Measurements from ENCODE around the gene RALGPS2. TPM values are rescaled to one million over a fixed set of nuclear protein-coding genes. Genes with fewer than 3 reads are reported as not detected.
A peak's percentile ranks its signal among the peaks of the same experiment; 100 is the strongest.

The RALGPS2 gene
- total and polyA plus RNA-seq, 9 of the 15 experiments (the other 6 are each of a cell fraction or from before 2014, with no cell fraction given): 0.28 to 6.5 (median 2.6) TPM

- TF ChIP-seq, protein P1, sequence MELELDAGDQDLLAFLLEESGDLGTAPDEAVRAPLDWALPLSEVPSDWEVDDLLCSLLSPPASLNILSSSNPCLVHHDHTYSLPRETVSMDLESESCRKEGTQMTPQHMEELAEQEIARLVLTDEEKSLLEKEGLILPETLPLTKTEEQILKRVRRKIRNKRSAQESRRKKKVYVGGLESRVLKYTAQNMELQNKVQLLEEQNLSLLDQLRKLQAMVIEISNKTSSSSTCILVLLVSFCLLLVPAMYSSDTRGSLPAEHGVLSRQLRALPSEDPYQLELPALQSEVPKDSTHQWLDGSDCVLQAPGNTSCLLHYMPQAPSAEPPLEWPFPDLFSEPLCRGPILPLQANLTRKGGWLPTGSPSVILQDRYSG (tag; conservative IDR thresholded peaks at IDR 0.05; ENCODE audit: low read depth): no peak
- no peak for TF ChIP-seq CSDE1 (IDR thresholded peaks at IDR 0.05)
- no peak for TF ChIP-seq HEY1 (CRISPR knock-in tag; IDR thresholded peaks at IDR 0.05; ENCODE audit: borderline replicate concordance)
- TF ChIP-seq, protein P2, sequence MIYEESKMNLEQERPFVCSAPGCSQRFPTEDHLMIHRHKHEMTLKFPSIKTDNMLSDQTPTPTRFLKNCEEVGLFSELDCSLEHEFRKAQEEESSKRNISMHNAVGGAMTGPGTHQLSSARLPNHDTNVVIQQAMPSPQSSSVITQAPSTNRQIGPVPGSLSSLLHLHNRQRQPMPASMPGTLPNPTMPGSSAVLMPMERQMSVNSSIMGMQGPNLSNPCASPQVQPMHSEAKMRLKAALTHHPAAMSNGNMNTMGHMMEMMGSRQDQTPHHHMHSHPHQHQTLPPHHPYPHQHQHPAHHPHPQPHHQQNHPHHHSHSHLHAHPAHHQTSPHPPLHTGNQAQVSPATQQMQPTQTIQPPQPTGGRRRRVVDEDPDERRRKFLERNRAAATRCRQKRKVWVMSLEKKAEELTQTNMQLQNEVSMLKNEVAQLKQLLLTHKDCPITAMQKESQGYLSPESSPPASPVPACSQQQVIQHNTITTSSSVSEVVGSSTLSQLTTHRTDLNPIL (CRISPR knock-in tag; IDR thresholded peaks at IDR 0.05): no peak
- TF ChIP-seq SIX5 (IDR thresholded peaks at IDR 0.05; ENCODE audit: borderline replicate concordance in 1 of 2, insufficient read depth in 1 of 2, low read depth in 1 of 2, low read length in 2 of 2): no peak
- TF ChIP-seq CREB1 (IDR thresholded peaks at IDR 0.05): 0 out of 2 replicates have a peak, but pooled peaks have one; percentile 30
- TF ChIP-seq CREB1 (CRISPR knock-in tag; IDR thresholded peaks at IDR 0.05): no peak
- TF ChIP-seq ZEB2 (IDR thresholded peaks at IDR 0.05): no peak
- TF ChIP-seq THAP12 (CRISPR knock-in tag; IDR thresholded peaks at IDR 0.05): no peak
- no peak for TF ChIP-seq HDAC3 (IDR thresholded peaks at IDR 0.05; ENCODE audit: borderline replicate concordance, partially characterized antibody)
- no peak for TF ChIP-seq MAFF (IDR thresholded peaks at IDR 0.05; ENCODE audit: low read length)
- TF ChIP-seq NFXL1 (CRISPR knock-in tag; IDR thresholded peaks at IDR 0.05): no peak
- TF ChIP-seq, protein P3, sequence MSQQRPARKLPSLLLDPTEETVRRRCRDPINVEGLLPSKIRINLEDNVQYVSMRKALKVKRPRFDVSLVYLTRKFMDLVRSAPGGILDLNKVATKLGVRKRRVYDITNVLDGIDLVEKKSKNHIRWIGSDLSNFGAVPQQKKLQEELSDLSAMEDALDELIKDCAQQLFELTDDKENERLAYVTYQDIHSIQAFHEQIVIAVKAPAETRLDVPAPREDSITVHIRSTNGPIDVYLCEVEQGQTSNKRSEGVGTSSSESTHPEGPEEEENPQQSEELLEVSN (IDR thresholded peaks at IDR 0.05; ENCODE audit: borderline replicate concordance in 1 of 2, extremely low read depth in 1 of 2, insufficient read depth in 1 of 2, insufficient read length in 1 of 2, low read depth in 1 of 2, low read length in 1 of 2, poor library complexity in 1 of 2, severe bottlenecking in 1 of 2): no peak
- no peak for TF ChIP-seq ZNF780A (CRISPR knock-in tag; IDR thresholded peaks at IDR 0.05)
- no peak for TF ChIP-seq RNF219 (CRISPR knock-in tag; IDR thresholded peaks at IDR 0.05)
- no peak for TF ChIP-seq MYNN (IDR thresholded peaks at IDR 0.05)
- TF ChIP-seq MYNN (CRISPR knock-in tag; IDR thresholded peaks at IDR 0.05): no peak
- TF ChIP-seq, protein P4, sequence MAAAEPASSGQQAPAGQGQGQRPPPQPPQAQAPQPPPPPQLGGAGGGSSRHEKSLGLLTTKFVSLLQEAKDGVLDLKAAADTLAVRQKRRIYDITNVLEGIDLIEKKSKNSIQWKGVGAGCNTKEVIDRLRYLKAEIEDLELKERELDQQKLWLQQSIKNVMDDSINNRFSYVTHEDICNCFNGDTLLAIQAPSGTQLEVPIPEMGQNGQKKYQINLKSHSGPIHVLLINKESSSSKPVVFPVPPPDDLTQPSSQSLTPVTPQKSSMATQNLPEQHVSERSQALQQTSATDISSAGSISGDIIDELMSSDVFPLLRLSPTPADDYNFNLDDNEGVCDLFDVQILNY (CRISPR knock-in tag; IDR thresholded peaks at IDR 0.05): no peak
- TF ChIP-seq BRCA1 (IDR thresholded peaks at IDR 0.05): no peak
- no peak for TF ChIP-seq BRCA1 (CRISPR knock-in tag; IDR thresholded peaks at IDR 0.05)
- TF ChIP-seq ZNF551 (CRISPR knock-in tag; IDR thresholded peaks at IDR 0.05): no peak
Measured at GRCh38 chr1:178726087-178726517, 1.1 kb downstream of the RALGPS2 start (continued).
